CD4-positive, alpha-beta T cell treated with Interleukin-15 for 1 hour (primary cell): Measurements from ENCODE around the gene SLC7A14.

Source experiments
- DNase-seq: peaks from one replicate; pipeline ENCODE4 v3.0.0-alpha.2; 2020

SLC7A14 gene

DNA sequence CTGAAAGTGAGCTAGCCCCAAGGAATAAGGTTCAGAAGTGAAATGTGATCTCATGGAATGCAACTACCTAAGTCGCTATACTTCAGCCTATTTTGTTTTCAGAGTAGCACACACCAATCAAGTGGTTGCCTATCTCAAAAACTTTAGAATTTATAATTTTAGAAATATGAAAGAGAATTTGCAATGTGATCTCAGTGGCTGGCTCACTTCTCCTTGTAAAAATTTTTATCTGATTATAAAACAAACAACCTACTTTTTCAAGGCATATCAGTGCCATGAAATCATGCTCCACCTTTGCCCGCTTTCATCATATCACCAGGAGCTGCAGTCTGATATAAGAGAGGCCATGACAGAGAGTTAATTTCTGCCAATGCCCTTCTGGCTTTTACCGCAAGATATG lies 119.9 kb downstream of the SLC7A14 start:
- no peak for DNase-seq

DNA sequence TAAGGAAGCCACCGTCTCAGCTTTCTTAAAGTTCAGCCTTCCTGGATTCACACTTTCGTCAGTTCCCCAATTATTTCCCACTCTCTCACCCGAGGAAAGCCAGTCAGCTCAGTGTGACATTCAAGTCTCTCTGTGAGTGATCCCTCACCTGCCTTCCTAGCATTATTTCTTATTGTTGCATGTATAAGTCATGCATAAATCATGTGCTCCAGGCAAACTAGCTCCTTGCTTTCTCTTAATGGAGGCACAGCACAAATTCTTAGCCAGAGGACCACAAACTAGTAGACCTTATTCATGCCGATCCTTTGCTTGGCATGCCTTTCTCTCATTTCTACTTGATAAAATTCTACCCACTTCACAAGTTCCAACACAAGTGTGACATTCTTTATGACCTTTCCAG lies 122.9 kb downstream of the SLC7A14 start:
- DNase-seq, result no peak

DNA sequence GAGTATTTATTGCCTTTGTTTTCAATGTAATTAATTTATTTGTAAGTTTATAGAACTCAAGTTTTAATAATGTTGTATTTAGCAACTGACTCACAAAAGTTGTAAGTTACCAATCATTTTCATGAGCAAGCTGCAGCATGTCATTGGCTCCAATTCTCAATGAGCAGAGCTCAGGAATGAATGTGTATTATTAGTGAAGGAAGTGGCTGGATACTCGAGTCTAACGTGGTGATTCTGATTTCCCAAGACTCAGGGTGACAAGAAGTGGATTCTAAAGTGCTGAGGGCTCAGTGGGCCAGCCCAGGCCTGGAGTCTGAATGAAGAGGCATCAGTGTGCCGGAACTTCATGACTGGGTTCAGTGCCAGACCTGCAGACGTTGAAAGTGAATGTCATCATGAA lies 127.6 kb downstream of the SLC7A14 start:
- DNase-seq, result no peak

DNA sequence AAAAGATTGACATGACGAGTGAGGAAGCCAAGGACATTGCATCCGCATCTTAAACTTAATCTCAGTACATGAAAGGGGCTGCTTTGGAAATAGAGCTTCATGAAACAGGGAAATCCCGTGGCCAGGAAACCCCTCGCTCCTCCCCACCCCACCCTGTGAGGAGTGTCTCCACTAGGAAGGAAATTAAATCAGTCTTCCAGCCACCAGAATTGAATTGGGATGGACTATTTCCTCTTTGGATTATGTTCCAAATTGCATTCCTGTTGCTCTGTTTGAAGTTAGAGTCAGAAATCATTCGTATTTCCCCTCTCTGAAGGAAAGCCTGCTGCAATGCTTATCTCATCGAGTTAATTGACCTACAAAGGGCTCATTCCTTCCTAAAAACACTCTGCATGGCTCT lies 131.4 kb downstream of the SLC7A14 start:
- DNase-seq, result no peak

DNA sequence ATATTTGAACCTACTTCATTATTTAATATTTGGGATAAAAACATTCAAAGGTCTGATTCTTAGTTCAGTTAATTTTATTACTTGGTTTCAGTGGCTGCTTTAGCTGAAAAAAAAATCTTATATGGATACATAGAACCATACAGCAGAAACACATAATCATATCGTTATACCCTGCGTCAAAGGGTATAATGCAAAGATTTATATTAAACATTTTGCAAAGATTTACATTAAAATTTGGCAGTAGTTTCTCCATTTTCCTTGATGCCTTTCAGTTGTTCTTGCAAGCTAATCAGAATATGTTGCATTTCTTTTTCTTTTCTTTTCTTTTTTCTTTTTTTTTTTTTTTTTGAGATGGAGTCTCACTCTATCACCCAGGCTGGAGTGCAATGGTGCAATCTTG lies 135.8 kb downstream of the SLC7A14 start:
- DNase-seq, result no peak

DNA sequence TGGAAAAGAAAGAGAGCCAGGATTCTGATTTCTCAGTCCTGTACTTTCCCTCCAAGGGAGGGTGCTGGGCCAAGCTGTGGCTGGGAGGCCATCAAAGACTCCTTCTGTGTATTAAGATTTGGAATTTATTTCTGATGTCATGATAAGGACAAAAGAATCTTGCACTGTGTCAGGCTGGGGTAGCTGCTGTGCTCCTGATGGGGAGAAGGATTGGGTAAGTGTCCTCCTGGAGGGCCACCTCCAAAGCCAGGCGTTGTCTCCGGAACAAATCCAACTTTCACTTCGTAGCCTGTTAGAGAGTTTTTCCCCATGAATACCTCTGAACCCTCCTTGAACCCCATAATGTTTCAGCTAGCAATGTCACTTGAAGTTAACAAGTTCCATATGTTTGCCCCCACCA lies 137.3 kb downstream of the SLC7A14 start:
- no peak for DNase-seq

DNA sequence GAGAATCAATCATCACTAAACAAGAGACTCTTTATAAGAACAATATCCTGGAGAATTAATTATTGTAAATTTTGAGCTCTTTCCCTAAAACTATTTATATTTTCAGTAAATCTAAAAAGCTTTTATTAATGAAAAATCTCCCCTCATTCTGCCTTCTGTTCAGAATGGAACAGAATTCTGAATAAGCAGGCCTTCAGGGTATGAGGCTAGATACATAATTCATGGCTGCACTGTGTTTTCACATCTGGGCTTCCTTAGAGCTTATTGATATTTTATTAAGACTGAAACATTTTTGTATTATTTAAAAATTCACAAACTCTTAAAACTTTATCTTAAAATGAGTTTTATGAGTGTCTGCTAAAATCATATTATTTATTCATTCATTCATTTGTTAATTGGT lies 142.4 kb downstream of the SLC7A14 start:
- no peak for DNase-seq

DNA sequence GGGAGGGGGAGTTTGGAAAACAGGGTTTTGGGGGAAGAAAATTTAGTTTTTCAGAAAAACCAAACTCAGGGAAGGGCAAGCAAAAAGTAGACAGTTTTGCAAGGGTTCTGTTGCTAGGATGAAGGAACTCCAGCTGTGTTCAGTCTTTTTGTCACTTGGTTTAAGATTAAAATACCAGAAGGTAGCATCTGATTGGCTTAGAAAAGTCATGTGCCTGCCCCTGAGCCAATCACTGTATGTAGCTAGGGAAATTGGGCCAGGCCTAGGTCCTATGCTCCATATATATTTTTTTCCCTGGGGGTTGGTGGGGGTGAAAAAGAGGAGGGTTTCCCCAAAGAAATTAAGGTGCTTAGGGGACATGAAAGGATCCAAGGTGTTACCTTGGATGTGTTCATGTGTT lies 142.9 kb downstream of the SLC7A14 start:
- DNase-seq, result no peak

DNA sequence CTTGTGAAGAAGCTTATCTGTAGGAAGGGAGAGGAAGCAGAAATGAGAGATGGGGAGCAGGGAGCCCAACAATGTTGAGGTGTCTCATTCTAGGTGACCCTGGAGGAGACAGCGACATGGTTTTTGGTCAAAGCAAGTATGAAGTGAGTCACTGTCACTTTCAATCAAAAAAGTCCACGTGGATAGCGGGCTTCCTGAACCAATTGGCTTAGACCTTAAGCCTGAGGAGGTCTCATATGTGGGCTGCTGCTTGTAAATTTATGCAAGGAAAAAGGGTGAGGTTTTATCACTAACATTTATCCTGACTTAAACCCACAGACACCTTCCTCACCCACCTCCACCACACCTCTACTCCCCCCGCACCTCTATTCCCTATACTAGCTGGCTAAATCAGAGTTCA lies 144.5 kb downstream of the SLC7A14 start:
- DNase-seq, result no peak

DNA sequence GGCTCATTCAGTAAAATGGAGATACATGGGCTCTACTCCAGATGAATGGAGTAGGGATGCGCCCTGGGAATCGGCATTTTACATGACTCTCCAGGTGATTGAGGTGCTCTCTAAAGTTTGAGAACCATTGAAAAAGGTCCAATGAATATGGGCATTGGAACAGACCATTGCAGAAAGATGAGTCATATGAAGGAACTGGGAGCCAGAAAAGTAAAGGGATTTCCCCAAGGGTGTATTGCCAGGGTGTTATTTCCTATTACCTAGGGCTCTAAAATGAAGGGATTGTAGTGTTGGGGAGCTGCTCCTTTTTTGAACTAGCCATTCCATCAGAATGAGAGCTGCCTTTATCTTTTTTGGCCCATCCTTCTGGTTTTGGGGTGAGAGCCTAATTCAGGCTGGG lies 145.5 kb downstream of the SLC7A14 start:
- no peak for DNase-seq

DNA sequence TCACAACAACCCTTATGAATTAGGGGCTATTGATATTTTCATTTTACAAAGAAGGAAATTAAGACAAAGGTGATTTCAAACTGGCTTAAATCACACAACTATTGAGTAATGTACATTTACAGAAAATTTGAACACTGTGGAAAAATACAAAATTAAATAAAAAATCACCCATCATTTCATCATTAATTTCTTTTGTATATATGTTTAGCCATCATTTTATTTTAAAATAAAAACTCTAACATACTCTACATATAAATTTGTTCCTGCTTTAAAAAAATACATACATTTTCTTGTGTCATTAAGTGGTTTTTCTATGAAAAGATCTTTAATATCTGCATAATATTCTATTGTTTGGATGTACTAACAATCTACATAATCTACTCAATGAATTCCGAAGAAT lies 147.0 kb downstream of the SLC7A14 start:
- no peak for DNase-seq

DNA sequence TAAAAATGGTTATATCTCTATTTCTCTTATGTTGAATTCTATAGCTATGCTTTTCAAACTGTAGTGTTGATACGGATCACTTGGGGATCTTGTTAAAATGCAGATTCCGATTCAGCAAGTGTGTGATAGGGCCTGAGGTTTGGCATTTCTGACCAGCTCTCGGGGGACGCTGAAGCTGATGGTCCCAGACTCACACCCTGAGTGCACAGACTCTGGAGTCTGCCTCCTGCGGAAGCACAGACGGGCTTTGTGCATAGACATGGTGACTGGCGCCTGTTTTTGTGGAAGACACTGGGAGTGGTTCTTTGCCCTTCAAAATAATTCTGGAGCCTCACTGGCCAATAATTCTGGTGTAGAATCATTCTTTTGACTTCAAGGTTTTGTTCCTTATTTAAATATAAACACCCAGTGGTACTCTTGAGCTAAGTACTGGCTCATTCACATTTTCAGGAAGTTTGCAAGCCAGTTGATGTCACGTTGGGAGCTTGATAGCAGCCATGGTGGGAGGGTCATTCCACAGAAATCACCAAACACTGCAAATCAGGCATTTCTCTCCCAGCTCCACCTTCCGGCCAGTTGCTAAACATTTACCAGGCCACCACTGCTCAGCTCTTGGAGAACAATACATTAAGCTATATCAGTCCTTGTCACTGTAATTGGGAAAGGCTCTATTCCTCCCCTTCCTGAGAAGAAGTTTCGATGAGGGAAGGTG lies 148.0 kb downstream of the SLC7A14 start:
- DNase-seq, result no peak

DNA sequence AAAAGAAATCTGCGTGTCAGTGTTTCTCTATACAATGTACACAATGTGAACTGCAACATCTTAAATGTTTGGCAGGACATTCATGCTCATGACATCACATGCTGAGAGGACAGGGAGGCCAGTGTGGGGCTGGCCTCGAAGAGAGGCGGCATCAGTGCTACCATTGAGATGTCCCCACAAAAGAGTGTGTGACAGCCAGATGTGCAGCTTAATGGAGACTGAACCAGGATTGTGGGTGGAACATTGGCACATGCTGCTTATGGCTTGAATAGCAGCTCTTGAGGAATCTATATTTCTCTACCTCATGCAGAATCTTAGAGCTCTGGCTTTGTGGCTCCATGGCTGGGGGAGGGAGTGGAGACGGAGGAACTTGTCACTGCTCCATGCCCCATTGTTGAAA lies 148.7 kb downstream of the SLC7A14 start:
- no peak for DNase-seq

DNA sequence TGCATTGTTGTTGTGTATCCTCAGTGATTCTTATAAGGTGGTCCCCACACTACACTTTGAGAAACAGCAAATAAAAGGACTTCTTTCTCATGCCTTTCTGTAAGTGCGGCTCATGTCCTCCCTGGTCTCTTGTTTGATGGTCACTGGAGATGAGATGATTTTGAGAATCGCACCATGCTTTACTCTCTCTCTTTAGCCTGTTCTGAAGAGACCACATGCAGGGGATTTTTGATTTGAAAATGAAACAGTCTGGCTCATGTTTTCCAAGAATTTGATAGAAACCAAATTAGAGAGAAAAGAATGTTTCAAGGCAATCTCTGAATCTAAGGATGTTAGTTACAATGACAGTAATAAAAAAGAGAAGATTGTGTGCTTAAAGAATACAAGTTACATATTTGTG lies 149.2 kb downstream of the SLC7A14 start:
- no peak for DNase-seq

DNA sequence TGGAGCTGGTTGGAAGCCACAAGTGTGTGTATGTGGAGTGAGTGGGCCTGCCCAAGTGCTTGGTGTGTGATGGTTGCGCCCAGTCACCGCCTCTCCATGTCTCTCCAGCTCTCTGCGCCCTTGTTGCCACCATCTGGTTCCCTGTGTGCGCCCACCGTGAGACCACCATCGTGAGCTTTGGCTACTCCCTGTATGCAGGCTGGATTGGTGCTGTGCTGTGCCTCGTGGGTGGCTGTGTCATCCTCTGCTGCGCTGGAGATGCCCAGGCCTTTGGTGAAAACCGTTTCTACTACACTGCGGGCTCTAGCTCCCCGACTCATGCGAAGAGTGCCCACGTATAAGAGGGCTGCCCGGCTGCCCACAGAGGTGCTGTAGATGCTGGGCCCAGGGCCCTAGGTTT lies 153.5 kb downstream of the SLC7A14 start:
- DNase-seq, result no peak

DNA sequence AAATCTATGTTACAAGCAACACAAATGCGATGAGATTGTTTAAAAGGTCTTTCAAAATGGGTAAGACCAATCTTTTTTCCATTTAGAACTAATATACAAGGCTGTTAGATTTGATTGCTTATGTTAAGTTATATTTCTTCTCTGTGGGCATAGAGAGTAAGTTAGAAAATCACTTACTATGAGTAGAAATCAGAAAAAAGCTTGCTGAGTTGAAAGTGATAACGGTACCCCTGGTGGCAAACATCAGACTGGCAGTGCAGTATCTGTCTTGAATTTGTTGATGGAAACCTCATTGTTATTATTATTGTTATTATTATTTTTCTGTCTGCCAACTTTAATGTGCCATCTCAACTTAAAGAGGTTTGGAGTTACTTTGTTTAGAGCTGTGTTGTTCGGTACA lies 154.8 kb downstream of the SLC7A14 start:
- DNase-seq, result no peak

DNA sequence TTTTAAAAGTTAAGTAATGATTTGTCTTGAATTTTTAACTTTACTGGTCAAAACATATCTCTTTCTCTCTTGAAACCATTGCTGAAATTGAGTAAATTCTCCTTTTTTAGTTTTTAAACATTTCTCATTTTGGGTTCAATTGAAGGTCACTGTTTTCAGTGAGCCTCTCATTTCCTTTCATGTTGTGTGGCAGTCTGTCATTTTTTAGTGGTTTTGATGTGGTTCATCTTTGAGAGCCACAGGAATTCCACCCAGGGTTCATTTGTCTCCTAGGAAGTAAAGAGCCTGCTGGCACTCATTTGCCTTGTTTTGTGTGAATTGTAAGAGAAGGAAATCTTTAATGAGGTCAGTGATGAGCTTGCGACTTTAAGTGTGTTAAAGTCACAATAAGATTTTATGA lies 156.8 kb downstream of the SLC7A14 start:
- no peak for DNase-seq

DNA sequence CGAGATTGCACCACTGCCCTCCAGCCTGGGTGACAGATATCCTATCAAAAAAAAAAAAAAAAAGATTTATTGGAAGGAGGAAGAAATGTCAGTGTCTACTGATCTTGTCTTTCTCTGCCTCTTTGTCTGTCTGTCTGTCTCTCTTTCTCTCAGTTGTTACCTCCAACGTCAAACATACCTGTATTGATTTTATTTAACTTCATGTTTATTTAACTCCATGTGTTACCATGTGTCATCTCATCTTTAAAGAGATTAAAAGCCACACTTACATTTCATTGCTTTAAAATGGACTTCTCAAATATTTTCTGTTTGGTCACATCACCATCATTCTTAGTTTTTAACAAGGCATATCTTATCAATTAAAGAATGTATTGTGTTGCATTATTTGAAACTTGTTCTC lies 157.8 kb downstream of the SLC7A14 start:
- no peak for DNase-seq

DNA sequence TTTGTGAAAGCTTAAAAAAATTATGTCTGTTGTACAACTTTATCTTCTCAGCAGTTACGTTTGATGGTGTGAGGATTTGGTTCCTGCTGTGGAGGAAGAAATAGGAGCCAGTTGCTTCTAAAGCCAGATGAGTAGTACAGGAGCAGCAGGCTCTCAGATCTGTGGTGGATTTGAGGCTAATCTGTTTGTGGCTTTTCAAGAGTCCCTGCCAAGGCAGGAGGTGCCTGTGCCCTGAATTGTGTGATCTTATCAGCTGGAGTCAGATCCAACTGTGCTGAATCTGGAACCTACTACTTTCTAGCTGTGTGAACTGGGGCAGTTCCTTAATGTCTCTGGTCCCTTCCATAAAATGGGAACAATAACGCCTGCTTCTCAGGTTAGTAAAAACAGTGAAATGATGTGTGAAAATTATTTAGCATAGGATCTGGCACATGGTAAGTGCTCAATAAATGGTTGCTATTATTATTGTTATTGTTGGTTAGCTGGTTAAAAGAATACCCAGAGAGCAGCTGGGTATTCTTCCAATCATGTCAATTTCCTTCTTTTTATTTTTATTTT lies 159.6 kb downstream of the SLC7A14 start:
- no peak for DNase-seq

DNA sequence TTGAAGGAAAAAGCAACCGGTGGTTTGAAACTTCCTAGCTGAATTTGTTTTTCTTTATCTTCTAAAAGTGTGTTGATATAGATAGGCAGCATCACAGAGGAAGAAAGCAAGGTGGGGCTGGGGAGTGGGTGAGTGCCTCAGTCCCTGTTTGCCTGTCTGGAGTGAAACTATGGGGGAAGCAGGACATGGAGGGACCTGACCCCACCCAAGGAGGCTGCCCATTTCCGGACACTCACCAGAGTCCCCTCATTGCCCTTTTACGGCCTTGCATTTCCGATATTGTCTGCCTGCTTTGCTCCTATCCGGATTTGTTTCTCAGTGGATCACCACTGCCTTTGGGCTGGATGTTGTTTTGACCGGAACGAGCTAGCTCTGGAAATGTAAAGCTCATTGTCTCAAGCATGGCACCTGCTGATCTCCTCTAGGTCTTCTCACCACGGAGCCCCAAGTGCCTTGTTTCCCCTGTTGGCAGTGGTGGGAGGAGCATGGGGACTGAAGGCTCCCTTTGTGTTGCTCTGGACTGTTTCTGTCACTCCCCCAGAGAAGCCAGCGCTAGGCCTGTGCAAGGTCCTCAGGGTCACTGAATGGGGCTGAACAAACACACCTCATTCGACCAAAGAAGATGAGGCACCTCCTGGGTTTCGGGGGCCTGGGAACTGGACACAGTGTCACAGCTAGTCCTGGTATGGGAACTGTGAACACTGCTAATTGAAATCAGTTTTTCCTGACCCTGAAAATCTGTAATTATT lies 160.2 kb downstream of the SLC7A14 start:
- no peak for DNase-seq

DNA sequence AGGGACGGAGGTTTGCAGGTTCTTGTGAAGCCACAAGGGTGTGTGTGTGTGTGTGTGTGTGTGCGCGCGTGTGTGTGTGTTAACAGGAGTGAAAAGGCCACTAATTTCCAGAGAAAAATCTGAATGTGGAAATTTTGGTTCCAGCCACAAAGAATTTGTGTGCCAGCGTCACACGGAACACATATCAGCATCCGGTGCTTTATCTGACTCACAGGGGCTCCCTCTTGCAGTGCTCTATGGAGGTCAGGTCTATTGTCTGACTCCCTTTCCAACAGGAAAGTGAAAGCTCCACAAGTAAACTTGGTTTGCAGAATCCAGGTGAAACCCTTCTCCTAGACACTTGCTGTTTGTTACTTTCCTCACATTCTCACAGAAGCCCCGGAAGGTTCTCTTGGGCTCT lies 161.0 kb downstream of the SLC7A14 start:
- no peak for DNase-seq

DNA sequence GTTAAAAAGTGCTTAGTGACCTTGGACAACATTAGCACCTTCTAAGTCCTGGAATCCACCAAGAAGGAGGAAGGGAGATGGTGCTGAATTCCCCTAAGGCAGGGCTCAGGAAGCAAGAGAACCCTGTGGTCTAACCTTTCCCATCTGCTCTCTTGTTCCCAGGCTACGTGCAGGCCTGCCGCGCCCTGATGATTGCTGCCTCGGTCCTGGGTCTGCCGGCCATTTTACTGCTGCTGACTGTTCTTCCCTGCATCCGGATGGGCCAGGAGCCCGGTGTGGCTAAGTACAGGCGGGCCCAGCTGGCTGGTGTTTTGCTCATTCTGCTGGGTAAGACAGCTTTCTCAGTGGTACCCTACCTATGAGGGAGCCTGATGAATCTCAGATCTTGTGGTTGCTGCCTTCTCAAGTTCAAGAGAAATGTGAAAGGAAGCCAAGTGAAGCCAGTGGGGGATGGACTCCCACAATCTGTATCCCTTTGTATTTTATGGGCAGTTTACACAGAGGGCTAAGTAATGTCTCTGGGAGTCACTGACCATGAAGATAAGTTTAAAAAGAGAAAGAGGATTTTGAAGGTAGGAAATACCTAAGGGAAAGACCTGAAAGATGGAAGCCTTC lies 162.8 kb downstream of the SLC7A14 start:
- DNase-seq, result no peak

DNA sequence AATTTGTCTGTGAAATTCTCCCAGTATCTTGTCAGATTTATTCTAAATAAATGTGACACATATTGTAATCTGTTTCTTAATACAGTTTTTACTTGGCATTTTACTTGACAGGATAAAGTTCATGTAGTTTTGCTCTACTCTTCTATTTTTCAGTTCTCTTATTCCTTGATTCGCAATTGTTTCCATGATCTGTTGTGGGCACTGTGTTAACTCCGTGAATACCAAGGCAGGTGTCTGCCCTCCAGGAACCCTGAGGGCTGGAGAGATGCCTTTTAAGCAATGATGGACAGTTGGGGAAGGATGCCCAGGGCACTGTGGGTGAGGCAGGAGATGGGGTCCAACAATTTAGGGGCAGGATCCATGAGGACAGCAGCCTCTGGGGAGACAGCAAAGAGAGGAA lies 164.1 kb downstream of the SLC7A14 start:
- no peak for DNase-seq

DNA sequence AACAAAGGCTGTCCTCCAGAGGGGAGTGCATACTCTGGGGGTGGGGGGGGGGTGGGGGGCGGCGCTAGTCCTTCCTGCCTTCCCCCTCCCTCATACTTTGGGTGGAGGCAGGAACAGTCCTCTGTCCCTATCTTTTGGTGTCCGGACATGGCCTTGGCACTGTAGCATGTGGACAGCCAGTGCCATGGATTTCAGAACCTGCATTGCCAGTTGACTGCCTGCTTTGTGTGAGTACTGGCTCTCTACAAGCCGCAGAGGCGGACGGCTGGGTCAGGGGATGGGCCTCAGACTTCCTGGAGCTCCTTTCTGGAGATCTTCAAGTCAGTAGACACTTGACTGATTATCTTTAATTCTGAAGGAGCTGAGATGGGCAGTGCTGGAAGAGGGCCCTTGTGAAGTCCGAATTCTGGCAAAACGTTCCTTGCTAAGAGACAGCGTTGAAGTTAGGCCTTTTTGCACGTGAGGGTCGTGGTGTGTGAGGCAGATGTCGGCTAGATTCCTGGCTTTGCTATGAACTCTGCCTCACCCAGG lies 164.7 kb downstream of the SLC7A14 start:
- DNase-seq, result no peak
